WERI-Rb-1 (cell line): ENCODE measurements around the gene RNF166.

ENCODE experiments used
- DNase-seq: peaks from one replicate; pipeline ENCODE4 v3.0.0-alpha.2; 2020
- H3K27ac ChIP-seq: fragments of 250-450 bp; sonication (Bioruptor Pico); 2 replicates; pipeline ENCODE4 v1.5.1; 2020; ENCODE audit warnings: mild to moderate bottlenecking, moderate library complexity
- H3K27me3 ChIP-seq: fragments of 250-450 bp; sonication (Bioruptor Pico); 2 replicates; pipeline ENCODE4 v1.5.1; 2021; ENCODE audit warnings: mild to moderate bottlenecking, low read depth, moderate library complexity; ENCODE audit not compliant: insufficient read depth, severe bottlenecking
- H3K36me3 ChIP-seq: fragments of 250-450 bp; sonication (Bioruptor Pico); 2 replicates; pipeline ENCODE4 v1.5.1; 2020; ENCODE audit warnings: mild to moderate bottlenecking, moderate library complexity
- H3K4me3 ChIP-seq: 2 replicates; pipeline ENCODE4 v1.5.1; 2011; ENCODE audit warnings: low read depth, mild to moderate bottlenecking, control low read depth, low read length
- H3K9me3 ChIP-seq: fragments of 250-450 bp; sonication (Bioruptor Pico); 2 replicates; pipeline ENCODE4 v1.5.1; 2021; ENCODE audit warnings: mild to moderate bottlenecking, moderate library complexity; ENCODE audit not compliant: severe bottlenecking
- TF ChIP-seq, protein P1 (sequence below): IDR thresholded peaks from 2 replicates; pipeline ENCODE4 v1.5.1; 2011; ENCODE audit warnings: low read depth, mild to moderate bottlenecking, control low read depth, inconsistent platforms, low read length

RNF166 gene

DNA sequence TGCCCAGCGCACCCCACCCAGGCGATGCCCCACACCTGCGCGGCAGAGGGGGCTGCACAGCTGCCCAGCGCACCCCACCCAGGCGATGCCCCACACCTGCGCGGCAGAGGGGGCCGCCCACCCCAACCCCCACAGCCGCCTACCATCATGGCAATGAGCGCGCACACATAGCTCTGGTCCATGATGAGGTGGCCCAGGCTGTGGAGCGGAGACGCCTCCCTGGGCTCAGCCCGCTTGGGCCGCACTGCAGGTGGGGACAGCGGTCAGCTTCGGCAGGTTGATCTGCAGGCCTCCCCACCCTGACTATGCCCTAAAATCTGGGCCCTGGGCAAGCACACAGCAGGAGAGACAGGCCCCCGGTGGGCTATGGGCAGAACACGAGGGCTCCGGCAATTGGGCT lies 30.3 kb upstream of the RNF166 start:
- Histone ChIP-seq H3K4me3 (no peak overlapping the region), H3K27ac (no peak overlapping the region), H3K9me3 (no peaks in the 10 kb centered on the region), H3K27me3 (no peaks in the 10 kb centered on the region), H3K36me3 (no peaks in the 10 kb centered on the region)
- DNase-seq = no peak
- TF ChIP-seq, protein P1, sequence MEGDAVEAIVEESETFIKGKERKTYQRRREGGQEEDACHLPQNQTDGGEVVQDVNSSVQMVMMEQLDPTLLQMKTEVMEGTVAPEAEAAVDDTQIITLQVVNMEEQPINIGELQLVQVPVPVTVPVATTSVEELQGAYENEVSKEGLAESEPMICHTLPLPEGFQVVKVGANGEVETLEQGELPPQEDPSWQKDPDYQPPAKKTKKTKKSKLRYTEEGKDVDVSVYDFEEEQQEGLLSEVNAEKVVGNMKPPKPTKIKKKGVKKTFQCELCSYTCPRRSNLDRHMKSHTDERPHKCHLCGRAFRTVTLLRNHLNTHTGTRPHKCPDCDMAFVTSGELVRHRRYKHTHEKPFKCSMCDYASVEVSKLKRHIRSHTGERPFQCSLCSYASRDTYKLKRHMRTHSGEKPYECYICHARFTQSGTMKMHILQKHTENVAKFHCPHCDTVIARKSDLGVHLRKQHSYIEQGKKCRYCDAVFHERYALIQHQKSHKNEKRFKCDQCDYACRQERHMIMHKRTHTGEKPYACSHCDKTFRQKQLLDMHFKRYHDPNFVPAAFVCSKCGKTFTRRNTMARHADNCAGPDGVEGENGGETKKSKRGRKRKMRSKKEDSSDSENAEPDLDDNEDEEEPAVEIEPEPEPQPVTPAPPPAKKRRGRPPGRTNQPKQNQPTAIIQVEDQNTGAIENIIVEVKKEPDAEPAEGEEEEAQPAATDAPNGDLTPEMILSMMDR = no peak

DNA sequence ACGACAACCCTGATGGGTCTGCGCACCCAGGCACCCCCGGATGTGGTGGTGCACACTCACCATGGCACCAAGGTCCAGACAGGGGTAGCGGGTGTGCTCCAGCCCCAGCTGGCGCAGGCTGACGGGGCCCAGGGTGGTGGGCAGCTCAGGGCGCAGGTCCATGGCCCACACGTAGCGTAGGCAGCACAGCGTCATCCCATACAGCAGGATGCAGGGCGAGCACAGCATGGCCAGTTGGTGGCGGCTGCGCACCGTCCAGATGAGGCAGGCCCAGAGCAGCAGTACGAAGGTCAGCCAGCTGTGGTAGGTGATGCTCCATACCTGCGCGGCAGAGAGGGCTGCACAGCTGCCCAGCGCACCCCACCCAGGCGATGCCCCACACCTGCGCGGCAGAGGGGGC lies 29.9 kb upstream of the RNF166 start:
- H3K4me3 ChIP-seq = no peak overlapping the region
- TF ChIP-seq, protein P1 = no peak
- H3K27me3 ChIP-seq = no peaks in the 10 kb centered on the region
- H3K27ac ChIP-seq = no peak overlapping the region
- no peaks in the 10 kb centered on the region for H3K9me3 ChIP-seq
- H3K36me3 ChIP-seq = no peaks in the 10 kb centered on the region
- no peak for DNase-seq

DNA sequence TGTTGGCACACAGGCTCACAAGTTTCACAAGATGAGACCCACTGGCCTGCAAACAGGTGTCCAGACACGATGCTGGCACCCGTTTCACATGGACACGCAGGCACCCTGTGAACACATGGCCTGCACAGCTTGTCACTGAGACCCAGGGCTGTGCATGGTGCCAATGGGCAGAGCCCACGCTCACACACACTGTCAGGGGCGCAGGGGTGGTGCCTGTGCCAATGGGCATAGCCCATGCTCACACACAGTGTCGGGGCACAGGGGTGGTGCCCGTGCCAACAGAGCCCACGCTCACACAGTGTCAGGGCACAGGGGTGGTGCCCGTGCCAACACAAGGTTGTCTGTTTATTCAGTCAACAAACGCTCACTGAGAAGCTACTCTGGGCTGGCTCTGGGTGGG lies 29.4 kb upstream of the RNF166 start:
- no peaks in the 10 kb centered on the region for H3K27me3 ChIP-seq
- DNase-seq = no peak
- H3K27ac ChIP-seq = no peak overlapping the region
- H3K36me3 ChIP-seq = no peaks in the 10 kb centered on the region
- H3K4me3 ChIP-seq = no peak overlapping the region
- no peaks in the 10 kb centered on the region for H3K9me3 ChIP-seq
- TF ChIP-seq, protein P1 = no peak

DNA sequence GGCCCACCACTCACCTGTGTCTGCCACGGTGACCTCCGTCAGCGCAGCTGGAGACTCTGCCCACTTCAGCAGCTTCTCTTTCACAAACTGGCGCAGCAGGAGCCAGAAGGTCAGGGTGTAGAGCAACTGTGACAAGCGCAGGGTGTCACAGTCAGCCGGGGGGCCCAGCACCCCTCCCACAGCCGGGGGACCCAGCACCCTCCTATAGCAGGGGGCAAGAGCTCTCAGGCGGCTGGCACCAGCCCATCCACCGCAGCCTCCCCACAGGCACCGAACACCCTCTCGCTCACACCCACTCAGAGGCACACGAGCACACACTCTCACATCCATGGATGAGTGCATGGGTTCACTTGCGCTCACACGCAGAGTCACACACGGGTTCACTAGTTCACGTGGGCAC lies 28.9 kb upstream of the RNF166 start:
- DNase-seq = no peak

DNA sequence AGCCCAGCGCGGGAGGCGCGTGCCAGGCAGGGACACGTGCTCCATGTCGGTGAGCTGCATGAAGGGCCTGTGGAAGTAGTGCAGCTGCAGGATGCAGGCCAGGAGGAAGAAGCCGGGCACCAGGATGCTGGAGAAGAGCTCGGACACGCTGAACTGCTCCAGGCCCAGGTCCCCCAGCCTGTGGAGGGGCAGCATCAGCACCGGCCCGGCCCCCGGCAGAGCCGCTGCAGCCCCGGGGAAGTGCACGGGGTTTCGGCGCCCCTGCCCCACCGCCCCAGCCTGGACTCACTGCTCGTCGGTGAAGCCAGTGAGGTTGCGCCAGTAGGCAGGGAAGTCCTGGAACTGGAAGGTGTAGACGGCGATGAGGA lies 28.1 kb upstream of the RNF166 start:
- H3K9me3 ChIP-seq = no peaks in the 10 kb centered on the region
- H3K36me3 ChIP-seq = no peaks in the 10 kb centered on the region
- H3K27ac ChIP-seq = no peak overlapping the region
- H3K27me3 ChIP-seq = no peaks in the 10 kb centered on the region
- TF ChIP-seq, protein P1 = no peak
- no peak for DNase-seq
- H3K4me3 ChIP-seq = no peak overlapping the region

More for the DNA sequence above, 28.9 kb upstream of the RNF166 start:
- Histone ChIP-seq H3K36me3 (no peaks in the 10 kb centered on the region), H3K27ac (no peak overlapping the region), H3K4me3 (no peak overlapping the region), H3K9me3 (no peaks in the 10 kb centered on the region), H3K27me3 (no peaks in the 10 kb centered on the region)
- TF ChIP-seq, protein P1 = no peak

DNA sequence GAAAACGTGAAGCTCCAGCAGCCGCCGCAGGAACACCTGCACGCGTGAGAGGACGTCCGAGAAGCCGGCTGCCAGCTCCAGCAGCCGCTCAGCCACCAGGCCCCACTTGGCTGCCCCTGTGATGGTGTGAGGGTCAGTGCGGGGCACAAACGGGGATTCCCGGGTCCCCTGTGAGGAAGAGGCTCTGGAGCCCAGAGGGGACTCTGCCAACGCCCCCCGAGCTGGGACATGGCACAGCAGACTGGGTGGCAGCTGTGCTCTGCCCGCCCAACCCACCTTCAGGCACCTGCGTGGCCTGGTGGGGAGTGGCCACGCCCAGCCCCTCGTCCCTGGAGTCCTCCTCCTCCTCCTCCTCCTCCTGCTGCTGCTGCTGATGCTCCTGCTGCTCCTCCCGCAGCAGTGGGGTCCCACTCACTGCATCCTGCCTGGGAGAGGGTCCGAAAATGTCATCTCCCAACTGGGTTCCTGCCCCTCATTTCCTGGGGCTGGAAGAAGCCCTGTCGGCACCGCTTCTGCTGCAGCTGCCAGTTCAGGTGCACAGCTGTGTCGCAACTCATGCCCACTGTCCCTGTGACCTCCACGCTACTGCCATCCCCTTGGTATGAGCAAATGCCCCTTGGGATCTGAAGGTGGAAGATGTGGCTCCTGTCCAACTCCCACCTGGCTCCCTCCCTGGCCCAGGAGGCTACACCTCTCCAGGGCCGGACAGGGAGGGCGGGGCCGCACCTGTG lies 27.6 kb upstream of the RNF166 start:
- no peaks in the 10 kb centered on the region for H3K27me3 ChIP-seq
- DNase-seq = no peak
- no peaks in the 10 kb centered on the region for H3K36me3 ChIP-seq
- TF ChIP-seq, protein P1 = no peak
- no peaks in the 10 kb centered on the region for H3K9me3 ChIP-seq
- H3K4me3 ChIP-seq = no peak overlapping the region
- H3K27ac ChIP-seq = no peak overlapping the region
